Gastroesophageal sphincter (tissue), 4 donors: ENCODE results near the gene CMIP. TPM values are rescaled to one million over a fixed set of nuclear protein-coding genes. Genes with fewer than 3 reads are reported as not detected.

Experiments
- ATAC-seq: fragments of 150-250 bp; one replicate; pipeline ENCODE4 v1.9.1; 2016; ENCODE audit warnings: mild to moderate bottlenecking, moderate library complexity
- H3K27ac ChIP-seq, 4 donors: fragments of 200-600 bp; sonication (generic) in 3 of 4; 1 replicate in 3 of 4; 2 replicates in 1 of 4; pipeline ENCODE4 v1.5.1; 2016 to 2019
- H3K27me3 ChIP-seq: fragments of 200-600 bp; sonication (generic); one replicate; pipeline ENCODE4 v1.5.1; 2019
- H3K36me3 ChIP-seq, 2 donors: fragments of 200-600 bp; sonication (generic); one replicate each; pipeline ENCODE4 v1.5.1; 2019; ENCODE audit warnings: control low read depth in 1 of 2
- H3K4me1 ChIP-seq, 3 donors: fragments of 200-600 bp; sonication (generic); 1 replicate in 2 of 3; 2 replicates in 1 of 3; pipeline ENCODE4 v1.5.1; 2016 to 2019; ENCODE audit warnings: control low read depth in 2 of 3
- H3K4me3 ChIP-seq, 2 donors: fragments of 200-600 bp; sonication (generic); one replicate each; pipeline ENCODE4 v1.5.1; 2019; ENCODE audit warnings: mild to moderate bottlenecking in 1 of 2, moderate library complexity in 1 of 2
- H3K9me3 ChIP-seq, 3 donors: fragments of 200-600 bp; sonication (generic); one replicate each; pipeline ENCODE4 v1.5.1; 2017 to 2019; ENCODE audit warnings: control low read depth in 2 of 3
- CTCF ChIP-seq, 4 experiments: fragments of 200-600 bp in 2 of 4; fragments of 450-650 bp in 2 of 4; sonication (generic) in 1 of 4; IDR thresholded peaks; one replicate each; pipeline ENCODE4 v1.5.1; 2017 to 2019; ENCODE audit warnings: antibody characterized with exemption in 4 of 4, mild to moderate bottlenecking in 2 of 4, moderate library complexity in 2 of 4
- EP300 ChIP-seq: sonication (generic); formaldehyde crosslinking; IDR thresholded peaks from one replicate; pipeline ENCODE4 v1.6.1; 2017; ENCODE audit warnings: antibody characterized with exemption, mild to moderate bottlenecking
- POLR2A ChIP-seq, 2 donors: fragments of 450-650 bp; IDR thresholded peaks; one replicate each; pipeline ENCODE4 v1.6.1; 2017; ENCODE audit warnings: antibody characterized with exemption in 2 of 2, mild to moderate bottlenecking in 2 of 2, moderate library complexity in 1 of 2
- POLR2AphosphoS5 ChIP-seq: sonication (generic); formaldehyde crosslinking; IDR thresholded peaks from one replicate; pipeline ENCODE4 v1.6.1; 2017; ENCODE audit warnings: antibody characterized with exemption
- WGBS, 2 donors: methylation state at CpG; one replicate each; pipeline ENCODE4 v1.1.5; 2018; ENCODE audit warnings: low coverage in 1 of 2; 5-methylcytosine and 5-hydroxymethylcytosine counted together
- total RNA-seq, 4 donors: library from RNA; depleted of rRNA; stranded (reverse); fragments of >200 nt; gene quantifications; one replicate each; pipeline ENCODE4 v1.1.0, GENCODE V29; 2016

The CMIP gene
- total RNA-seq, 4 donors from 2014 or later: 13.4 to 24.0 (median 19.2) TPM

- Histone ChIP-seq H3K4me1 (peaks cover 0 to 47% (median 3%) of the 10 kb centered on the region in 3 donors), H3K9me3 (no peaks in the 10 kb centered on the region), H3K4me3 (no peak overlapping the region), H3K27ac (no peak overlapping the region), H3K36me3 (peaks cover 0 to 9% of the 10 kb centered on the region in 2 donors), H3K27me3 (no peaks in the 10 kb centered on the region)
- 90 to 94% methylated on average over 12 to 15 of the region's 19 CpGs for WGBS, 2 donors
- TF ChIP-seq EP300: no peak
- TF ChIP-seq POLR2A (IDR thresholded peaks at IDR 0.05): no peak
- TF ChIP-seq POLR2AphosphoS5: no peak
- no peak for TF ChIP-seq CTCF (IDR thresholded peaks at IDR 0.05)
- no peak for ATAC-seq
Measured at GRCh38 chr16:81458827-81459598, 14.4 kb downstream of the CMIP start.

- H3K27ac ChIP-seq: no peak overlapping the region
- no peaks in the 10 kb centered on the region for H3K27me3 ChIP-seq
- no peak for ATAC-seq
- no peaks in the 10 kb centered on the region for H3K9me3 ChIP-seq
- H3K4me3 ChIP-seq: no peak overlapping the region
- 93% methylated on average over 2 of the region's 3 CpGs; no CpG with 5 or more reads in 1 of the 2 donors for WGBS, 2 donors
- H3K4me1 ChIP-seq: peaks cover 0 to 46% (median 3%) of the 10 kb centered on the region in 3 donors
- peaks cover 0 to 9% of the 10 kb centered on the region in 2 donors for H3K36me3 ChIP-seq
- TF ChIP-seq POLR2A (IDR thresholded peaks at IDR 0.05) (no peak), EP300 (no peak)
Measured at GRCh38 chr16:81460075-81460474, 15.5 kb downstream of the CMIP start.

GRCh38 chr16:81461243-81461642, 16.6 kb downstream of the CMIP start:
- no peak for ATAC-seq
- H3K27me3 ChIP-seq: no peaks in the 10 kb centered on the region
- H3K27ac ChIP-seq: no peak overlapping the region
- H3K4me3 ChIP-seq: no peak overlapping the region
- peaks cover 0 to 56% (median 3%) of the 10 kb centered on the region in 3 donors for H3K4me1 ChIP-seq
- H3K9me3 ChIP-seq: no peaks in the 10 kb centered on the region
- TF ChIP-seq POLR2AphosphoS5 (no peak), EP300 (no peak), CTCF (IDR thresholded peaks at IDR 0.05) (no peak), POLR2A (IDR thresholded peaks at IDR 0.05) (no peak)
- peaks cover 0 to 9% of the 10 kb centered on the region in 2 donors for H3K36me3 ChIP-seq
- WGBS, 2 donors: 95 to 100% methylated on average over 1 to 4 of the region's 4 CpGs

- no peaks in the 10 kb centered on the region for H3K9me3 ChIP-seq
- TF ChIP-seq POLR2AphosphoS5 (no peak), POLR2A (IDR thresholded peaks at IDR 0.05) (no peak), CTCF (IDR thresholded peaks at IDR 0.05) (no peak), EP300 (no peak)
- H3K27me3 ChIP-seq: no peaks in the 10 kb centered on the region
- H3K4me1 ChIP-seq: peaks cover 0 to 61% (median 3%) of the 10 kb centered on the region in 3 donors
- no peak for ATAC-seq
- no peak overlapping the region for H3K4me3 ChIP-seq
- H3K27ac ChIP-seq: no peak overlapping the region
- H3K36me3 ChIP-seq: peaks cover 0 to 6% of the 10 kb centered on the region in 2 donors
- WGBS, 2 donors: 73 to 92% methylated on average over 1 to 4 of the region's 4 CpGs
Measured at GRCh38 chr16:81461766-81462165, 17.2 kb downstream of the CMIP start.

GRCh38 chr16:81462683-81463082, 18.1 kb downstream of the CMIP start:
- no peak for TF ChIP-seq EP300
- TF ChIP-seq POLR2AphosphoS5: no peak
- TF ChIP-seq CTCF (IDR thresholded peaks at IDR 0.05): no peak
- TF ChIP-seq POLR2A (IDR thresholded peaks at IDR 0.05): no peak
- Histone ChIP-seq H3K4me3 (no peak overlapping the region), H3K36me3 (no peaks in the 10 kb centered on the region), H3K27me3 (no peaks in the 10 kb centered on the region), H3K4me1 (peaks cover 0 to 61% (median 3%) of the 10 kb centered on the region in 3 donors), H3K9me3 (no peaks in the 10 kb centered on the region), H3K27ac (no peak overlapping the region)
- WGBS, 2 donors: 74 to 86% methylated on average over 1 to 4 of the region's 4 CpGs
- no peak for ATAC-seq
